Nucleus accumbens (tissue), 56 donors: ENCODE data around the gene GSC2.

ENCODE experiments used
- DNase-seq, 56 donors: peaks; one replicate each; lab custom pipeline; 2025; lab: John Stamatoyannopoulos, UW

Gene GSC2, protein sequence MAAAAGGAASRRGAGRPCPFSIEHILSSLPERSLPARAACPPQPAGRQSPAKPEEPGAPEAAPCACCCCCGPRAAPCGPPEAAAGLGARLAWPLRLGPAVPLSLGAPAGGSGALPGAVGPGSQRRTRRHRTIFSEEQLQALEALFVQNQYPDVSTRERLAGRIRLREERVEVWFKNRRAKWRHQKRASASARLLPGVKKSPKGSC

GRCh38 chr22:19149991-19150390 is at the start of gene GSC2:
Gene GSC2, minus strand, starts transcription at chr22:19150292. Its CDS starts 9 bp downstream, at chr22:19150283.
- DNase-seq = no peak

DNA sequence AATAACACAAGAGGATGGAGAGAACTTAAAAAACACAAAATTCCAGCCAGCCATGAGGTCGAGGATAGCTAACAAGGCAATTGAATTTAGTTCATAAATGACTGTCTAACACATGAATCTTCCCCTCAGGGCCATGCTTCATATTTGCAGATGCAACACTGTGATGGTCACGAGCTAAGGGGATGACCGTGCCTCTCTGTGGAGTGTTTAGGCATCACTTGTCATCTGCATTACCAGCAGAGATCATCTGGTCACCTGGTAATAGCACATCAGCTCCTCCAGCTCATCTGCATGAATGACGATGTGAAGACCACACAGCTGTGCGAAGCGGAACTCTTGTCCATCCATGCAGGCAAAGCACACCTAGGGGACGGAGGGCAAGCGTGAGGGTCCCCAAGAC is 49.4 kb upstream of the GSC2 start:
- no peak for DNase-seq

DNA sequence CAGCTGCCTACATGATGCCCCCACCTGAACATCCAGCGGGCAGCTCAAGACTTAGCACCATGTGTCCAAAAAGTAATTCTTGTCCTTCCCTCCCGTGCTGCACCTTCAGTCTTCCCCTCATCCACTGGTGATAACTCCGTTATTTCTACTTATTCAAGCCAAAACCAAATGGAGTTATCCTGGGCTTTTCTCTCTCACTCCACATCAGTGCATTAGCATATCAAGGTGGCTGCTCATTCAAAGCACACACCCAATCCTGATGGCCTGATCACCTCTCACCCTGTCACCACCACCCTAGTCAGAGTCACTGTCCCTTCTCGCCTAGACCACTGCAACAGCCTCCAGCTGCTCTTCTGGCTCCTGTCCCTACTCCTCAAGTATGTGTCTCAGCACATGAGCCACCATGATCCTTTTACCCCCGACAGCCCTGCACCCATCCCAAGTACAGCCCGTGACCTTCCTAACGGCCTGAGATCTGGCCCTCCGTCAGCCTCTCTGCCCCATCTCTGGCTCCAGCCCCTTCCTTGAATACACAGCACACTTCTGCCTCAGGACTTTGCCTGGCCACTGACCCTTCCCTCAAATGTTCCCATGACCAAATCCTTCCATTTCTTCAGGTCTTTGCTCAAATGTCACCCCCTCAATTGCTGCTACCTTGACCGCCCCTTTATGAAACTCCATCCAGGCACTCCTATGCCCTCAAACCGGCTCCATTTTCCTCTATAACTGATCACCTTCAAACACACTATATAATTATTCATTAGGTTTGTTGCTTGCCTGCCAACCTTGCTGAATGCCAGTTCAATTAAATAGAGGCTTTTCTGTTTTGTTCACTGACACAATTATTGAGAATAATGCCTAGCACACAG is 48.1 kb upstream of the GSC2 start:
- no peak for DNase-seq

- DNase-seq = peak in 1 of 56 donors; percentile 9
These were observed 46.9 kb upstream of the GSC2 start for GRCh38 chr22:19196841-19197612.

GRCh38 chr22:19195796-19196731 is 46.0 kb upstream of the GSC2 start:
- DNase-seq = no peak

DNA sequence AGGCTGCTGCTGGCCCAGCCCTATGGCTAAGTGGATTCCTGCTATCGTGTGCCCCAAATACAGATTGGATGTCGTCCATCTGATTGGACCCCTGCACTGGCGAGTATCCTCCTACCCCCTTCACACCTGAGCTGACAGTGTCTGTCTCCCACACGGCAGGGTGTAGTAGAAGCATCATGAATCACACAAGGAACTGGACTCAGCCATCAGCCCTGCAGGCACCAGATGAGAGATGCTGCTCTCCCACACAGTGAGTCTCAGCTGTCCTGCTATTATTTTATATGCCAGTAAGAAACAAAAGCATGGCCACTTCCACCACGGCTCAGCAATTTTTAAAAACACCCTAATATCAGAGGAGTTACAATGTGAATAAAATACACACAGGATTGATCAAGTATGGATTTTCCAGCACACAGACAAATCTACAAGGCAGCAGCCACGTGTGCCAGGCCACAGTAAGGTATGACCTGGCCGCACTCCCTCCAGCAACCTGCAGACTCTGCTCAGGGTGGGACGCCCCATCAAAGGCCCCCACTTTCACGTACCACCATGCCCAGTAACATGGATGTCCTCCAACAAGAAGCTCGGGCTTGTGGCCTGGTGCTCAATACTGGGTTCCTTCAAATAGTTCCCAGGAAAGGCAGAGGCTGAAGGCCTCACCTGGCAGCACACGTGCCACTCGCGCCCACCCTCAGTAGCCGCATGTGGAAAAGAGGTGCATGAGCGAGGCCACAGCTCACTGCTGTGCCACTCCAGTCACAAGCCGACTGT is 44.9 kb upstream of the GSC2 start:
- no peak for DNase-seq

DNA sequence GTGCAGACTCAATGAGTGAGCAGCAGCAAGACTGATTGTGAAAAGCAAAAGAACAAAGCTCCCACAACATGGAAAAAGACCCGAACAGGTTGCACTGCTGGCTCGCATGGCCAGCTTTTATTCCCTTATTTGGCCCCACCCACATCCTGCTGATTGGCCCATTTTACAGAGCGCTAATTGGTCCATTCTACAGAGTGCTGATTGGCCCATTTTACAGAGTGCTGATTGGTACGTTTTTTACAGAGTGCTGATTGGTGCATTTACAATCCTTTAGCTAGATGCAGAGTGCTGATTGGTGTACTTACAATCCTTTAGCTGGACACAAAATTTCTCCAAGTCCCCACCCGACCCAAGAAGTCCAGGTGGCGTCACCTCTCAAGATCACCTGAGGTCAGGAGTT is 43.8 kb upstream of the GSC2 start:
- no peak for DNase-seq

DNA sequence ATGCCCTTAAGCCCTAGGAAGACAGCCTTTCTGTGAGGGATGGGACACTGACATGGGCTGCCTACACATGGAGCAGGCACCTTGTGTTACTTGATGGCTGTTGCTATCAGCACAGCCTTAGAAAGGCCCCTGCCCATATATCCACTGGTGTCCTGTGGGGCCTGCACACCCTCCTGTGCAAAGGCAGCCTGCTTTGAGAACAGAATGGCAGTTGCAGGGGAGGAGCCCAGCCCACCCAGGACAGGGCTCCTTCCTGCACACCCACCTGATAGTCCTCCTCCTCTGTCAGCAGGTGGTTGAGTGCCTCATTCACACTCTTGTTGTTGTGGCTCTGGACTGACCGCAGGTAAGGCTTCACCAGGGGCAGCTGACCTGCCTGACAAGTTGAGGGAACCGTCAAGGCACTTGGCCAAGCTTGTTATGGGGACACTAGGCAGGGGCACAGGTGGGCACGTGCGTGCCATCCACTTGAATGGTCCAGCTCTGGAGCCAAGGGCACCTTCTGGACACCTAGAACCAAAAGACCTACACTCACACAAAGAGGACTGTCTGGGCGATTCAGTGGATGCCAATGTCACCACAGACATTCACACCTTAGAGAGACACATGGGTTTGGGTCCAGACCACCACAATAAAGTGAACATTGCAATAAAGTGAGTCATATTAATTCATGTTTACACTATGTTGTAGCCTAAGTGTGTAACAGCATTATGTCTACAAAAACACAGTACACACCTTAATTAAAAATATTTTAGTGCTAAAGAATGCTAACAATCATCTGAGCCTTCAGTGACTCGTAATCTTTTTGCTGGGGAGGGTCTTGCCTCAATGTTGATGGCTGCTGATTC is 37.8 kb upstream of the GSC2 start:
- DNase-seq = no peak

- no peak for DNase-seq
These were observed 34.3 kb upstream of the GSC2 start for GRCh38 chr22:19184276-19184997.

GRCh38 chr22:19183216-19183615 is 33.1 kb upstream of the GSC2 start:
- no peak for DNase-seq

DNA sequence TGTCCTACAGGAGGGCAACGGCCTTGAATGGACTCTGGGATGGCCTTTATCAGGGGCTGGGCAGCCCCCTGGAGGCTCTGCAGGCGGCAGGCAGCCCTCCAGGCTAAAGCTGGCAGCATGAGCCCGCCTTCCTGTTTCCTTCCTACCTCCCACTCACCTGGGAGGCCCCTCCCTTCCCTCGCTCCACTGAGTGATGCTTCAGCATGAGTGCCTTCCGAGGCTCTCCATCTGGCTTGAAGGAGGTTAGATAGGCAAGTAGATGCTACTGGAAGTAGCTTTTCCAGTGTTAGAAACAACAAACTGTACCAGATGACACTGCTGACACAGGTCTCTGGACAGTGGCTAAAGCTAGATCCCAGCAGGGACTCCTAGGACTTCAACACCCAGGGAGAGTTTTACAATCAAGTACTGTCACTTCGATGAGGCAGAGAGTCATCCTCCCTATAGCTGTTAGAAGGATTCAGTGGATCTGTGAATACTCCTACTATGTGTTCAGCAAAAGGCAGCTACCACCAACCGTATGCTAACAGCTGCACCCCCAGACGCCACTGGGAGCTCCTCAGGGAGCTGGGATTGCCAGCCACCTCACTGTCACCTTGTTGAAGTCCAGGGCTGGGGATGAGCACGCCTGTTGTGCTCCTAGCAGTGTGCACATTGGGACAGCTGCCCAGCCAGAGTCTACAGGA is 32.5 kb upstream of the GSC2 start:
- peak in 5 of 56 donors; percentile 8 to 50 (median 17) for DNase-seq

GRCh38 chr22:19181786-19182471 is 31.8 kb upstream of the GSC2 start:
- no peak for DNase-seq

DNA sequence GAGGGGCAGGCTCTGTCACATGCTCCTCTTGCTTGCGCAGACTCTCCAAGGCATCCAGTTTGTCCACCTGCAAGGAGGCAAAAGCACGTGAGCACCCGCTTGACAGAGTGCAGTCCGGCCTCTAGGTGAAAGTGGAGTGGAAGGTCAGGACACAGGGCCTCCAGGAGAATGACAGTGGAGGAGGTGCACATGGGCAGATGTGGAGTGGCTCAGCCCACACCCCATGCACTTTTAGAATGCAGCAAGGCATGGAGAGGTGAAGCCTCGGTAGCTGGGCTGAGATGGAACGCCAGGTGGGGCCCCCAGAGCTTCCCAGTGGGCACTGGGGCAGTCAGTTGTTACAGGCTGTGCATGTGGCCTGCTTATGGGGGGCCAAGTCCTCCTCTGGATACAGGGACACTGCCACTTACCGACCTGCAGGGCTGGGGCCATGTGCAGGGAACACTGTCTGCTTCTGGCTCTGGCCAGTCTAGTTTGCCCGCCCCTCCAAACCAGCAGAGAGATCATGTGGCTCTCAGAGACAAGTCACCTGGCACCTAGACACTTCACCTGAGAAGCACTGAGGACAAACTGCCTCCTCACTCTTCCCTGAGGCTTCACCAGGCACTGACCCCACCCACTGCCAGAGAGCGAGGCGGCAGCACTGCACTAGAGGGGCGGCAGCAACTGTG is 30.8 kb upstream of the GSC2 start:
- DNase-seq = no peak

GRCh38 chr22:19180234-19180633 is 30.1 kb upstream of the GSC2 start:
- no peak for DNase-seq

GRCh38 chr22:19179497-19180048 is 29.5 kb upstream of the GSC2 start:
- peak in 51 of 56 donors; percentile 23 to 82 (median 61) for DNase-seq
